Ovary (tissue), 3 donors: ENCODE results near the gene UHRF1.

Experiments
- EP300 ChIP-seq: sonication (generic); formaldehyde crosslinking; IDR thresholded peaks from one replicate; pipeline ENCODE4 v1.6.1; 2017; ENCODE audit warnings: antibody characterized with exemption
- POLR2A ChIP-seq: fragments of 450-650 bp; IDR thresholded peaks from one replicate; pipeline ENCODE4 v1.6.1; 2017; ENCODE audit warnings: antibody characterized with exemption, mild to moderate bottlenecking, moderate library complexity
- TF ChIP-seq, protein P1 (sequence below), 3 donors: fragments of 450-650 bp in 2 of 3; fragments of 200-600 bp in 1 of 3; IDR thresholded peaks; one replicate each; pipeline versions ENCODE4 v1.5.1 to v1.8.0; 2016 to 2022; ENCODE audit warnings: antibody characterized with exemption in 3 of 3, mild to moderate bottlenecking in 1 of 3
- donor health status: DM: no; HTN: no; CAD: no.

DNA sequence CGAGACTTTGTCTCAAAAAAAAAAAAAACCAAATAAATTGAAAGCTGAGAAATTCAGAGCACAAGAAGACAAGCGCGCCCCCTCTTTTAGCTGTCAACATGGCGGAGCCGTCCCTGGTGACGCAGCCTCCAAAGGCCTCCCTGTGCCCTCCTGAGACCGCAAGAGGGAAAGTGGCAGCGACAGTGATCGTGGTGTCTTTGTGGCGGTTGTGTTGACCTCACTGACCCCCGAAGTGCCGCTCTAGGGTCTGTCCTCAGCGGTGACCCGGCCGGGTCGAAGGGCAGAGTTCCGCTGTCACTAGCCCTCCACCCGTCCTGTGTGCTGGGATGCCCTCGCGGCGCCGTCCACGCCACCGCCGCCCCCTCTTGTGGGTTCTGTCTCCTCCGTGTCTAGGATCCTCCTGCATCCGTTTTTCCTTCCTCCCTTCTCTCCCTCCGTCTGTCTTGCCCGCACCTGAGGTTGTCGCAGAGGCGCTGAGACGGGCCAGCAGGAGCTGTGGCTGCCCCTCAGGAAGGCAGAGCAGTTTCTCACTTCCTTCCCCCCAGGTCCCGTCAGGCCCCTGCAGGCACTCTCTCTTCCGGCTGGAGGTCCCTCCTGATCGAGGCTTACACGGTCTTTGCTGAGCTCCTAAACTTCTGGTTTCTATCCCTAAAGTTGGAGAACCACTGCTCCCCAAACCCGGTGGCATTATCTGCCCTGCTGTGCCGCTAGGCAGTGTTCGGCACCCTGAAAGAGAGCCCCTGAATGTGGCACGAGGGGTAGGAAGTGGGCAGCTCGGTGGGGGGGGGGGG is 7.2 kb downstream of the UHRF1 start:
- TF ChIP-seq, protein P1, sequence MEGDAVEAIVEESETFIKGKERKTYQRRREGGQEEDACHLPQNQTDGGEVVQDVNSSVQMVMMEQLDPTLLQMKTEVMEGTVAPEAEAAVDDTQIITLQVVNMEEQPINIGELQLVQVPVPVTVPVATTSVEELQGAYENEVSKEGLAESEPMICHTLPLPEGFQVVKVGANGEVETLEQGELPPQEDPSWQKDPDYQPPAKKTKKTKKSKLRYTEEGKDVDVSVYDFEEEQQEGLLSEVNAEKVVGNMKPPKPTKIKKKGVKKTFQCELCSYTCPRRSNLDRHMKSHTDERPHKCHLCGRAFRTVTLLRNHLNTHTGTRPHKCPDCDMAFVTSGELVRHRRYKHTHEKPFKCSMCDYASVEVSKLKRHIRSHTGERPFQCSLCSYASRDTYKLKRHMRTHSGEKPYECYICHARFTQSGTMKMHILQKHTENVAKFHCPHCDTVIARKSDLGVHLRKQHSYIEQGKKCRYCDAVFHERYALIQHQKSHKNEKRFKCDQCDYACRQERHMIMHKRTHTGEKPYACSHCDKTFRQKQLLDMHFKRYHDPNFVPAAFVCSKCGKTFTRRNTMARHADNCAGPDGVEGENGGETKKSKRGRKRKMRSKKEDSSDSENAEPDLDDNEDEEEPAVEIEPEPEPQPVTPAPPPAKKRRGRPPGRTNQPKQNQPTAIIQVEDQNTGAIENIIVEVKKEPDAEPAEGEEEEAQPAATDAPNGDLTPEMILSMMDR (IDR thresholded peaks at IDR 0.05) = no peak
- TF ChIP-seq POLR2A (no peak), EP300 (no peak)
